C4-2B (cell line): ENCODE data around the gene IL1R2.

Experiments
- ZFX ChIP-seq: fragments of 450-650 bp; IDR thresholded peaks from 2 replicates; pipeline ENCODE4 v1.6.1; 2017
- TF ChIP-seq, protein P1 (sequence below): fragments of 450-650 bp; conservative IDR thresholded peaks from 2 replicates; pipeline ENCODE4 v1.5.1; 2017; ENCODE audit warnings: mild to moderate bottlenecking

DNA sequence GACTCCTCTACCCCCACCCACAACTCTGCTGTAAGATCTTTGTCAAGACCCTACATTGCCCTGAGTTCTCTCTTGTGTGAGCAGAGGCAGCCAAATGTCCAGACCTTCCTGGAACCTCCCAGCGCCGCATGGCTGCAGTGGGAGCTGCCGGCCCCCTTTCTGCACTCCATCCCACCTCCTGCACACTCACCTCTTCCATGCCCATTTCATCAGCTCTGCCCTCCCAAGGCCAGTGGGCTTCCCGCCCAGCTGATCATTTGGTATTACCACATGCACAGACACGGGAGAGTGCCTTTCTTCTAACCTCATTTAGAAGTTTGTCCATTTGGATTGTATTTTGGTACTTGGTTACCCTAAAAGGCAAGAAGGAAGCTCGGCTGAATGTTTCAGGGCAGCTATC is 2.0 kb downstream of the IL1R2 start:
- TF ChIP-seq, protein P1, sequence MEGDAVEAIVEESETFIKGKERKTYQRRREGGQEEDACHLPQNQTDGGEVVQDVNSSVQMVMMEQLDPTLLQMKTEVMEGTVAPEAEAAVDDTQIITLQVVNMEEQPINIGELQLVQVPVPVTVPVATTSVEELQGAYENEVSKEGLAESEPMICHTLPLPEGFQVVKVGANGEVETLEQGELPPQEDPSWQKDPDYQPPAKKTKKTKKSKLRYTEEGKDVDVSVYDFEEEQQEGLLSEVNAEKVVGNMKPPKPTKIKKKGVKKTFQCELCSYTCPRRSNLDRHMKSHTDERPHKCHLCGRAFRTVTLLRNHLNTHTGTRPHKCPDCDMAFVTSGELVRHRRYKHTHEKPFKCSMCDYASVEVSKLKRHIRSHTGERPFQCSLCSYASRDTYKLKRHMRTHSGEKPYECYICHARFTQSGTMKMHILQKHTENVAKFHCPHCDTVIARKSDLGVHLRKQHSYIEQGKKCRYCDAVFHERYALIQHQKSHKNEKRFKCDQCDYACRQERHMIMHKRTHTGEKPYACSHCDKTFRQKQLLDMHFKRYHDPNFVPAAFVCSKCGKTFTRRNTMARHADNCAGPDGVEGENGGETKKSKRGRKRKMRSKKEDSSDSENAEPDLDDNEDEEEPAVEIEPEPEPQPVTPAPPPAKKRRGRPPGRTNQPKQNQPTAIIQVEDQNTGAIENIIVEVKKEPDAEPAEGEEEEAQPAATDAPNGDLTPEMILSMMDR, result no peak
- TF ChIP-seq ZFX, result no peak
